MM.1S (cell line): ENCODE data around the gene GALNT9.

Experiments used
- DNase-seq: peaks from one replicate; pipeline ENCODE4 v3.0.0-alpha.2; 2015
- H2AFZ ChIP-seq: fragments of 300-600 bp; sonication (generic); 2 replicates; pipeline ENCODE4 v1.6.0; 2016; ENCODE audit warnings: antibody characterized with exemption, low read length
- H3F3A ChIP-seq: fragments of 300-600 bp; sonication (generic); 2 replicates; pipeline ENCODE4 v1.6.1; 2016; ENCODE audit warnings: mild to moderate bottlenecking, antibody characterized with exemption, low read length, moderate library complexity, mixed read lengths; ENCODE audit not compliant: insufficient read depth
- H3K27ac ChIP-seq: fragments of 300-600 bp; sonication (generic); 2 replicates; pipeline ENCODE4 v1.5.1; 2016; ENCODE audit warnings: mild to moderate bottlenecking, low read length
- H3K27me3 ChIP-seq: fragments of 300-600 bp; sonication (generic); replicated peaks from 2 replicates; pipeline ENCODE4 v1.6.0; 2016; ENCODE audit warnings: low read length; ENCODE audit not compliant: insufficient read depth
- H3K36me3 ChIP-seq: fragments of 300-600 bp; sonication (generic); replicated peaks from 2 replicates; pipeline ENCODE4 v1.6.1; 2016; ENCODE audit warnings: mild to moderate bottlenecking, low read length, mixed read lengths; ENCODE audit not compliant: insufficient read depth
- H3K4me1 ChIP-seq: fragments of 300-600 bp; sonication (generic); 2 replicates; pipeline ENCODE4 v1.6.1; 2016; ENCODE audit warnings: low read length, mixed read lengths
- H3K4me2 ChIP-seq: fragments of 300-600 bp; sonication (generic); 2 replicates; pipeline ENCODE4 v1.6.0; 2016; ENCODE audit warnings: low read depth, low read length
- H3K4me3 ChIP-seq: fragments of 300-600 bp; sonication (generic); 2 replicates; pipeline ENCODE4 v1.5.1; 2016; ENCODE audit warnings: low read length, mixed read lengths
- H3K79me2 ChIP-seq: fragments of 300-600 bp; sonication (generic); 2 replicates; pipeline ENCODE4 v1.6.1; 2016; ENCODE audit warnings: mixed run types, low read length, mixed read lengths
- H3K9ac ChIP-seq: fragments of 300-600 bp; sonication (generic); 2 replicates; pipeline ENCODE4 v1.6.1; 2016; ENCODE audit warnings: low read length, mixed read lengths
- H3K9me2 ChIP-seq: fragments of 300-600 bp; sonication (generic); replicated peaks from 2 replicates; pipeline ENCODE4 v1.6.1; 2016; ENCODE audit warnings: mild to moderate bottlenecking, low read length, mixed read lengths; ENCODE audit not compliant: insufficient read depth
- H3K9me3 ChIP-seq: fragments of 300-600 bp; sonication (generic); replicated peaks from 2 replicates; pipeline ENCODE4 v1.6.1; 2016; ENCODE audit warnings: mild to moderate bottlenecking, low read length, mixed read lengths; ENCODE audit not compliant: insufficient read depth
- H4K20me1 ChIP-seq: fragments of 300-600 bp; sonication (generic); 2 replicates; pipeline ENCODE4 v1.6.1; 2016; ENCODE audit warnings: mild to moderate bottlenecking, low read length, moderate library complexity, mixed read lengths; ENCODE audit not compliant: insufficient read depth
- EZH2 ChIP-seq: fragments of 300-600 bp; sonication (generic); optimal IDR thresholded peaks from 2 replicates; pipeline ENCODE3; 2017; ENCODE audit warnings: low read depth, mild to moderate bottlenecking, antibody characterized with exemption, low read length, mixed read lengths
- EZH2phosphoT487 ChIP-seq: fragments of 300-600 bp; sonication (generic); IDR thresholded peaks from 2 replicates; pipeline ENCODE4 v1.6.1; 2018; ENCODE audit warnings: antibody characterized with exemption, low read length
- TF ChIP-seq, protein P1 (sequence below): fragments of 300-600 bp; sonication (generic); IDR thresholded peaks from 2 replicates; pipeline ENCODE4 v1.5.1; 2016; ENCODE audit warnings: antibody characterized with exemption, low read length, mixed read lengths

Gene GALNT9

DNA sequence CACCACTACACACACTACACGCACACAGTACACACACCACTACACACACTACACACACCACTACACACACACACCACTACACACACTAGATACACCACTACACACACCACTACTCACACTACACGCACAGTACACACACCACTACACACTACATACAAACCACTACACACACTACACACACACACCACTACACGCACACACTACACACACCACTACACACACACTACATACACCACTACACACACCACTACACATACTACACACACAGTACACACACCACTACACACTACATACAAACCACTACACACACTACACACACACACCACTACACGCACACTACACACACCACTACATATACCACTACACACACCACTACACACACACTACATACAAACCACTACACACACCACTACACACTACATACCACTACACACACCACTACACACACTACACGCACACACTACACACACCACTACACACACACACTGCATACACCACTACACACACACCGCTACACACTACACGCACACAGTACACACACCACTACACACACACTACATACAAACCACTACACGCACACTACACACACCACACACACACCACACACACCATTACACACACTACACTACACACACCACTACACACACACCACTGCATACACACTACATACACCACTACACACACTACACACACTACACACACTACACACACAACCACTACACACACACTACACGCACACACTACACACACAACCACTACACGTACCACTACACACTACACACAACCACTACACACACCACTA is 173.4 kb downstream of the GALNT9 start:
- no peak overlapping the region for H3K4me2 ChIP-seq
- H3K27ac ChIP-seq = no peak overlapping the region
- no peaks in the 10 kb centered on the region for H3K27me3 ChIP-seq
- no peaks in the 10 kb centered on the region for H3K9me2 ChIP-seq
- no peaks in the 10 kb centered on the region for H3F3A ChIP-seq
- H4K20me1 ChIP-seq = no peaks in the 10 kb centered on the region
- H2AFZ ChIP-seq = no peak overlapping the region
- H3K9me3 ChIP-seq = no peaks in the 10 kb centered on the region
- H3K79me2 ChIP-seq = no peaks in the 10 kb centered on the region
- TF ChIP-seq EZH2phosphoT487 = no peak
- TF ChIP-seq, protein P1, sequence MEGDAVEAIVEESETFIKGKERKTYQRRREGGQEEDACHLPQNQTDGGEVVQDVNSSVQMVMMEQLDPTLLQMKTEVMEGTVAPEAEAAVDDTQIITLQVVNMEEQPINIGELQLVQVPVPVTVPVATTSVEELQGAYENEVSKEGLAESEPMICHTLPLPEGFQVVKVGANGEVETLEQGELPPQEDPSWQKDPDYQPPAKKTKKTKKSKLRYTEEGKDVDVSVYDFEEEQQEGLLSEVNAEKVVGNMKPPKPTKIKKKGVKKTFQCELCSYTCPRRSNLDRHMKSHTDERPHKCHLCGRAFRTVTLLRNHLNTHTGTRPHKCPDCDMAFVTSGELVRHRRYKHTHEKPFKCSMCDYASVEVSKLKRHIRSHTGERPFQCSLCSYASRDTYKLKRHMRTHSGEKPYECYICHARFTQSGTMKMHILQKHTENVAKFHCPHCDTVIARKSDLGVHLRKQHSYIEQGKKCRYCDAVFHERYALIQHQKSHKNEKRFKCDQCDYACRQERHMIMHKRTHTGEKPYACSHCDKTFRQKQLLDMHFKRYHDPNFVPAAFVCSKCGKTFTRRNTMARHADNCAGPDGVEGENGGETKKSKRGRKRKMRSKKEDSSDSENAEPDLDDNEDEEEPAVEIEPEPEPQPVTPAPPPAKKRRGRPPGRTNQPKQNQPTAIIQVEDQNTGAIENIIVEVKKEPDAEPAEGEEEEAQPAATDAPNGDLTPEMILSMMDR = no peak
- TF ChIP-seq EZH2 = no peak
- no peaks in the 10 kb centered on the region for H3K4me1 ChIP-seq
- H3K9ac ChIP-seq = no peak overlapping the region
- DNase-seq = no peak
- H3K36me3 ChIP-seq = no peaks in the 10 kb centered on the region
- H3K4me3 ChIP-seq = no peak overlapping the region

- Histone ChIP-seq H3K79me2 (no peaks in the 10 kb centered on the region), H2AFZ (no peak overlapping the region), H3K9me2 (no peaks in the 10 kb centered on the region), H4K20me1 (no peaks in the 10 kb centered on the region), H3K9ac (no peak overlapping the region), H3K27me3 (no peaks in the 10 kb centered on the region), H3K4me2 (no peak overlapping the region), H3K4me1 (no peaks in the 10 kb centered on the region), H3K36me3 (no peaks in the 10 kb centered on the region), H3K27ac (no peak overlapping the region), H3K4me3 (no peak overlapping the region), H3F3A (no peaks in the 10 kb centered on the region), H3K9me3 (no peaks in the 10 kb centered on the region)
- DNase-seq = no peak
- TF ChIP-seq EZH2phosphoT487 (no peak), EZH2 (no peak)
- TF ChIP-seq, protein P1 = no peak
Observed at GRCh38 chr12:132154941-132155770, 174.2 kb downstream of the GALNT9 start.

DNA sequence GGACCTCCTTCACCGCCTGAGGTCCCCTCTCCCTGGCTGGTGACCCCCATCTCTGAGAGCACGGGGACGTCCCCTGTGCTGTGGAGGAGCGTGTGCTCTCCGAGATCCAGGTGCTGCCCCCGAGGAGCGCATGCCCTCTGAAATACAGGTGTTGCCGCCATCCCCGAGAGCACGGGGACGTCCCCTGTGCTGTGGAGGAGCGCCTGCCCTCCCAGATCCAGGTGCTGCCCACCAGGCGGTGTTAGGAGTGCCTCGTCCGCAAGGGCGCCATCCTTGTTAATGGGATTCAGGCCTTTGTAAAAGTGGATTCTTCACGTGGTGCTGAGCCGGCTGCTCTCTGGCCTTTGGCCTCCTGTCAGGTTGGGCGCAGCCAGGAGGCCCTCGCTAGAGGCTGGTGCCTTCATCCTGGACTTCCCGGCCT is 175.0 kb downstream of the GALNT9 start:
- no peak overlapping the region for H3K27ac ChIP-seq
- H3K79me2 ChIP-seq = no peaks in the 10 kb centered on the region
- TF ChIP-seq EZH2 (no peak), EZH2phosphoT487 (no peak)
- TF ChIP-seq, protein P1 = no peak
- H3K9me2 ChIP-seq = no peaks in the 10 kb centered on the region
- no peaks in the 10 kb centered on the region for H4K20me1 ChIP-seq
- no peaks in the 10 kb centered on the region for H3K36me3 ChIP-seq
- no peaks in the 10 kb centered on the region for H3K27me3 ChIP-seq
- H2AFZ ChIP-seq = no peak overlapping the region
- no peaks in the 10 kb centered on the region for H3F3A ChIP-seq
- 0 out of 2 replicates have a peak overlapping the region, but pooled peaks have one; percentile 5 for H3K4me3 ChIP-seq
- no peak for DNase-seq
- no peak overlapping the region for H3K9ac ChIP-seq
- no peaks in the 10 kb centered on the region for H3K9me3 ChIP-seq
- H3K4me2 ChIP-seq = peak overlapping the region; percentile 41; the same call in 1 of the 2 replicates
- no peaks in the 10 kb centered on the region for H3K4me1 ChIP-seq
